ENCODE results near the gene PTHLH. TPM values are rescaled to one million over a fixed set of nuclear protein-coding genes. Genes with fewer than 3 reads are reported as not detected.

The PTHLH gene
- total RNA-seq, 1 donor from 2014 or later, result not detected

GRCh38 chr12:27953348-27953747, 19.2 kb downstream of the PTHLH start:
- intact Hi-C loops (cut with DNase I), result no loop called here
- Histone ChIP-seq H3K4me3 (no peak overlapping the region), H3K4me1 (no peaks in the 10 kb centered on the region), H3K9me3 (no peaks in the 10 kb centered on the region), H3K27ac (no peak overlapping the region), H3K27me3 (no peaks in the 10 kb centered on the region), H3K36me3 (no peaks in the 10 kb centered on the region)
- no peak for DNase-seq (ENCODE audit: low spot score in 2 of 2)
- no peak for TF ChIP-seq CTCF (IDR thresholded peaks at IDR 0.05)

GRCh38 chr12:27952510-27952909, 20.0 kb downstream of the PTHLH start:
- DNase-seq (ENCODE audit: low spot score in 2 of 2), result no peak
- Histone ChIP-seq H3K36me3 (no peaks in the 10 kb centered on the region), H3K27ac (no peak overlapping the region), H3K4me3 (no peak overlapping the region), H3K9me3 (no peaks in the 10 kb centered on the region), H3K27me3 (no peaks in the 10 kb centered on the region), H3K4me1 (no peaks in the 10 kb centered on the region)
- intact Hi-C loops (cut with DNase I), result no loop called here
- no peak for TF ChIP-seq CTCF (IDR thresholded peaks at IDR 0.05)

GRCh38 chr12:27951898-27952297, 20.6 kb downstream of the PTHLH start:
- Histone ChIP-seq H3K27me3 (no peaks in the 10 kb centered on the region), H3K27ac (no peak overlapping the region), H3K4me3 (no peak overlapping the region), H3K4me1 (no peaks in the 10 kb centered on the region), H3K36me3 (no peaks in the 10 kb centered on the region), H3K9me3 (no peaks in the 10 kb centered on the region)
- intact Hi-C loops (cut with DNase I), result no loop called here
- no peak for DNase-seq (ENCODE audit: low spot score in 2 of 2)
- no peak for TF ChIP-seq CTCF (IDR thresholded peaks at IDR 0.05)

- no peak for TF ChIP-seq CTCF (IDR thresholded peaks at IDR 0.05)
- H3K4me3 ChIP-seq, result no peak overlapping the region
- no peaks in the 10 kb centered on the region for H3K27me3 ChIP-seq
- no peaks in the 10 kb centered on the region for H3K36me3 ChIP-seq
- no peak for DNase-seq (ENCODE audit: low spot score in 2 of 2)
- H3K9me3 ChIP-seq, result no peaks in the 10 kb centered on the region
- H3K4me1 ChIP-seq, result no peaks in the 10 kb centered on the region
- H3K27ac ChIP-seq, result no peak overlapping the region
- intact Hi-C loops (cut with DNase I), result no loop called here
Observed at GRCh38 chr12:27946421-27946820, 26.1 kb downstream of the PTHLH start.

- no peak overlapping the region for H3K4me3 ChIP-seq
- peak; percentile 23 to 86 for DNase-seq (ENCODE audit: low spot score in 2 of 2)
- H3K27me3 ChIP-seq, result no peaks in the 10 kb centered on the region
- H3K36me3 ChIP-seq, result no peaks in the 10 kb centered on the region
- H3K4me1 ChIP-seq, result no peaks in the 10 kb centered on the region
- no peak overlapping the region for H3K27ac ChIP-seq
- TF ChIP-seq CTCF (IDR thresholded peaks at IDR 0.05), result peak; percentile 61 to 86 (median 68)
- intact Hi-C loops (cut with DNase I), result loop anchor here (2.0 to 5.0 kb wide), 2 partner anchors 119 to 208 kb away; no protein-coding TSS in a partner anchor
- H3K9me3 ChIP-seq, result no peaks in the 10 kb centered on the region
Observed at GRCh38 chr12:27940756-27941402, 31.7 kb downstream of the PTHLH start.
